Trophoblast cell (in vitro differentiated cells and primary cell): ENCODE data around the gene PMPCA.

Experiments used
- DNase-seq, 2 donors: peaks; one replicate each; pipeline ENCODE4 v3.0.0-alpha.2; 2016
- H2AFZ ChIP-seq: 2 replicates; pipeline ENCODE4 v1.6.1; 2013; ENCODE audit warnings: low read length, moderate library complexity, mild to moderate bottlenecking; ENCODE audit not compliant: insufficient read depth, poor library complexity
- H2AK5ac ChIP-seq: 2 replicates; pipeline ENCODE4 v1.6.1; 2013; ENCODE audit warnings: mild to moderate bottlenecking, low read length
- H2BK120ac ChIP-seq: 2 replicates; pipeline ENCODE4 v1.6.1; 2013; ENCODE audit warnings: low read length, mild to moderate bottlenecking, moderate library complexity; ENCODE audit not compliant: insufficient read depth, poor library complexity
- H2BK12ac ChIP-seq: 2 replicates; pipeline ENCODE4 v1.6.1; 2013; ENCODE audit warnings: mild to moderate bottlenecking, low read length, moderate library complexity
- H2BK5ac ChIP-seq: 2 replicates; pipeline ENCODE4 v1.6.1; 2013; ENCODE audit warnings: low read length, low read depth, moderate library complexity, mild to moderate bottlenecking; ENCODE audit not compliant: poor library complexity
- H3K14ac ChIP-seq: 2 replicates; pipeline ENCODE4 v1.6.1; 2013; ENCODE audit warnings: mild to moderate bottlenecking, low read length
- H3K18ac ChIP-seq: 2 replicates; pipeline ENCODE4 v1.6.1; 2013; ENCODE audit warnings: mild to moderate bottlenecking, low read length
- H3K23ac ChIP-seq: 2 replicates; pipeline ENCODE4 v1.6.1; 2013; ENCODE audit warnings: low read length
- H3K27ac ChIP-seq: 2 replicates; pipeline ENCODE4 v1.5.1; 2013; ENCODE audit warnings: low read depth, mild to moderate bottlenecking, inconsistent platforms, low read length, moderate library complexity
- H3K27me3 ChIP-seq: 2 replicates; pipeline ENCODE4 v1.6.1; 2013; ENCODE audit warnings: inconsistent platforms, mild to moderate bottlenecking, low read length, moderate library complexity; ENCODE audit not compliant: insufficient read depth
- H3K36me3 ChIP-seq, 2 experiments: 1 replicate in 1 of 2; 2 replicates in 1 of 2; pipeline ENCODE4 v1.6.1; 2013; ENCODE audit warnings: low read length in 2 of 2, mild to moderate bottlenecking in 2 of 2, moderate library complexity in 1 of 2; ENCODE audit not compliant: insufficient read depth in 2 of 2, control insufficient read depth in 1 of 2
- H3K4ac ChIP-seq: 2 replicates; pipeline ENCODE4 v1.6.1; 2013; ENCODE audit warnings: low read depth, mild to moderate bottlenecking, low read length, moderate library complexity
- H3K4me1 ChIP-seq, 2 experiments: 1 replicate in 1 of 2; 2 replicates in 1 of 2; pipeline ENCODE4 v1.6.1; 2013; ENCODE audit warnings: low read length in 2 of 2, mild to moderate bottlenecking in 2 of 2, moderate library complexity in 1 of 2; ENCODE audit not compliant: insufficient read depth in 2 of 2, control insufficient read depth in 1 of 2
- H3K4me2 ChIP-seq: 2 replicates; pipeline ENCODE4 v1.6.1; 2013; ENCODE audit warnings: inconsistent platforms, mild to moderate bottlenecking, low read length, moderate library complexity
- H3K4me3 ChIP-seq: 2 replicates; pipeline ENCODE4 v1.5.1; 2013; ENCODE audit warnings: mild to moderate bottlenecking, low read depth, low read length, inconsistent platforms
- H3K79me1 ChIP-seq: one replicate; pipeline ENCODE4 v1.6.1; 2013; ENCODE audit warnings: low read length
- H3K79me2 ChIP-seq: 2 replicates; pipeline ENCODE4 v1.6.1; 2013; ENCODE audit warnings: low read length, mild to moderate bottlenecking; ENCODE audit not compliant: control insufficient read depth, insufficient read depth, poor library complexity
- H3K9ac ChIP-seq: 2 replicates; pipeline ENCODE4 v1.6.1; 2013; ENCODE audit warnings: mild to moderate bottlenecking, low read length
- H3K9me3 ChIP-seq: 2 replicates; pipeline ENCODE4 v1.6.1; 2013; ENCODE audit warnings: low read depth, mild to moderate bottlenecking, control low read depth, inconsistent platforms, low read length; ENCODE audit not compliant: insufficient read depth
- H4K12ac ChIP-seq: 2 replicates; pipeline ENCODE4 v1.6.1; 2013; ENCODE audit warnings: low read depth, mild to moderate bottlenecking, low read length, moderate library complexity
- H4K8ac ChIP-seq: 2 replicates; pipeline ENCODE4 v1.6.1; 2013; ENCODE audit warnings: low read depth, mild to moderate bottlenecking, low read length, moderate library complexity
- H4K91ac ChIP-seq: one replicate; pipeline ENCODE4 v1.6.1; 2013; ENCODE audit warnings: low read depth, mild to moderate bottlenecking, low read length, moderate library complexity
- WGBS: extraction: QIAGEN DNeasy Blood & Tissue Kit; methylation state at CpG from one replicate; pipeline ENCODE4 v1.1.7; 2013; ENCODE audit warnings: missing lambda C conversion rate; ENCODE audit not compliant: insufficient read length, insufficient coverage; ENCODE audit errors: extremely low coverage; 5-methylcytosine and 5-hydroxymethylcytosine counted together

PMPCA gene

DNA sequence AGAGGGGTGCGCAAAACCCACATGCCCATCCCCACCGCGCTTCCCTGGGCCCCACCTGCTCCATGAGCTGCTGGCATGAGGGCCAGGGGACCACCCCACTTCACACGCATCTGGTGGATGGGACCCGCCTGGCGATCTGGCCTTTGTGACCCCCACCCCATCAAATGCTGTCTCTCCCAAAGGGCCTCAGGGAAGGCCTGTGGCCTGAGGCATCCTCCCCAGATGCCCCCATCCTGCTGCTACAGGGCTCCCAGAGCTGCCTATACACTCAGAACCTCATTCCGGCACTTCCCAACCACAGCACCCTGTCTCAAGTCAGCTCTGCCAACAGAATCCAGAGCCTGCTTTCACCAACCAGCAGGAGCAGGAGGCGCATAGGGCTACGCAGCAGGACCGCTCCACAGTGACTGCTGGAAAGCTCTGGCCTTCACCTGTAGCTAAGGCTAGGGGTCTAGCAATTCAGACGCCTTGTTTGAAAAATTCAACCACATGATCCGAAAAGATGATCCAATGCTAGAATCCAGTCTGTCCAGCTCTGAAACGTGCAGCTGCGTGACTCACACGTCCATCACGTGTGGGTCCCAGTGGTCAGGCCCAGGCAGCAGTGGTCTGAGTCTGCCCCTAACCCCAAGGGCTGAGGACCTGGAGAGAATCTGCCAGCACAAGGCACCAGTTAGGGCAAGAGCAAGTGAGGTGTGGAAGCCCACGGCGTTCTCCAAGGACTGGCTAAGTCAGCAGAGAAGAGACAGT is 9.1 kb upstream of the PMPCA start:
- Histone ChIP-seq H3K18ac (no peak overlapping the region), H3K27ac (peak overlapping the region; percentile 74), H3K9me3 (no peaks in the 10 kb centered on the region), H3K4me2 (no peak overlapping the region), H4K12ac (no peak overlapping the region), H3K4ac (no peak overlapping the region), H2AFZ (no peak overlapping the region), H3K4me1 (peaks cover 16 to 30% of the 10 kb centered on the region in 2 experiments), H2BK12ac (peak overlapping the region; percentile 37), H4K91ac (no peak overlapping the region), H3K79me2 (peaks cover 9% of the 10 kb centered on the region), H3K4me3 (no peak overlapping the region), H2AK5ac (no peak overlapping the region), H3K9ac (no peak overlapping the region), H2BK120ac (no peak overlapping the region), H3K23ac (no peak overlapping the region), H3K36me3 (peaks cover 45 to 48% of the 10 kb centered on the region in 2 experiments), H3K14ac (peak overlapping the region; percentile 16), H4K8ac (peak overlapping the region; percentile 20), H3K79me1 (peaks cover 5% of the 10 kb centered on the region), H3K27me3 (no peaks in the 10 kb centered on the region), H2BK5ac (no peak overlapping the region)
- DNase-seq = peak; percentile 75 to 82
- WGBS = no CpG with 5 or more reads among the region's 18 CpGs

DNA sequence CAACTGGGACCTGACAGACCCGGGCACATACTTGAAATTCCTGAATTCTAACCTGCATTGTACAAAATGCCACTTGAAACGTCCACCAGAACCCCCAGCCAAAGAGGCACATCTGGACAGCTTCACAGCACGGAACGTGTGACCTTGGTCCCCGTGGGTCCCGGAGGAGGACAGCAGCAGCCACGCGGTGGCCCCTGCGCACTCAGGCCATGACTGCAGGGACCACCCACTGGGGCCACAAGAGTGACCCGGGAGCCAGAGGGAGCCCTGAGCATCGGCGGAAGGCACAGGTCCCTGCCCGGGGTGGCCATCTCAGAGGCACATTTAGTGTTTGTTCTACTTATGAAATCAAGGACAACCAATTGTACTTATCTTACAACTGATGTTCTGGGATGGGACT is 8.4 kb upstream of the PMPCA start:
- Histone ChIP-seq H3K4me3 (no peak overlapping the region), H3K14ac (no peak overlapping the region), H2BK5ac (no peak overlapping the region), H3K36me3 (peaks cover 43 to 47% of the 10 kb centered on the region in 2 experiments), H3K4ac (no peak overlapping the region), H2AK5ac (no peak overlapping the region), H3K23ac (no peak overlapping the region), H4K8ac (no peak overlapping the region), H3K79me1 (peaks cover 5% of the 10 kb centered on the region), H3K4me1 (peaks cover 16 to 30% of the 10 kb centered on the region in 2 experiments), H4K91ac (no peak overlapping the region), H3K27me3 (no peaks in the 10 kb centered on the region), H2AFZ (no peak overlapping the region), H3K9ac (no peak overlapping the region), H2BK12ac (no peak overlapping the region), H4K12ac (peak overlapping the region; percentile 5), H2BK120ac (no peak overlapping the region), H3K27ac (peak overlapping the region; percentile 3), H3K18ac (no peak overlapping the region), H3K9me3 (no peaks in the 10 kb centered on the region), H3K4me2 (no peak overlapping the region), H3K79me2 (peaks cover 9% of the 10 kb centered on the region)
- DNase-seq = peak in 1 of 2 donors; percentile 18
- WGBS = no CpG with 5 or more reads among the region's 13 CpGs

DNA sequence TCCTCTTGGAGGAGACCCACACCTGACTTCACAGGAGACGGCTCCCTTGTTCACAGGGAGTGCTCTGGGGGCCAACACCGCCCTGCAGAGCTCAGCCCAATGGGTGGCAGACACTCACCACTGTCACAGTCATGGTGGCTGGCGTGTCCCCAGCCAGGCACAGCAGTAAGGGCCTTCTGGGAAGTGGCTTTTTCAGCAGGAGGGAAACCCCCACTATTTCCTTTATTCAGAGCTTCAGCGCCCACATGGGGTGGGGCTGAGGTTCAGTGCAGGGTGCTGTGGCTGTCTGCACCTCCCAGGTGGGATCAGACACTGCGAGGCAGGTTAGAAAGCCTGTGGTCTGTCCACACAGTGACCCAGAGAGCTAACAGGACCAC is 6.9 kb upstream of the PMPCA start:
- H3K27ac ChIP-seq = no peak overlapping the region
- H2AFZ ChIP-seq = no peak overlapping the region
- no peak overlapping the region for H3K4me2 ChIP-seq
- H3K4me1 ChIP-seq = peaks cover 16 to 28% of the 10 kb centered on the region in 2 experiments
- H2BK5ac ChIP-seq = no peak overlapping the region
- H3K27me3 ChIP-seq = no peaks in the 10 kb centered on the region
- H2BK12ac ChIP-seq = no peak overlapping the region
- DNase-seq = no peak
- no peak overlapping the region for H3K14ac ChIP-seq
- no peaks in the 10 kb centered on the region for H3K9me3 ChIP-seq
- no peak overlapping the region for H3K4me3 ChIP-seq
- H3K79me2 ChIP-seq = peaks cover 9% of the 10 kb centered on the region
- H3K23ac ChIP-seq = no peak overlapping the region
- H2AK5ac ChIP-seq = no peak overlapping the region
- peaks cover 5% of the 10 kb centered on the region for H3K79me1 ChIP-seq
- H3K9ac ChIP-seq = no peak overlapping the region
- no peak overlapping the region for H4K91ac ChIP-seq
- H3K4ac ChIP-seq = no peak overlapping the region
- H4K12ac ChIP-seq = no peak overlapping the region
- H2BK120ac ChIP-seq = no peak overlapping the region
- no peak overlapping the region for H3K18ac ChIP-seq
- H4K8ac ChIP-seq = no peak overlapping the region
- no CpG with 5 or more reads among the region's 5 CpGs for WGBS
- peaks cover 43 to 46% of the 10 kb centered on the region in 2 experiments for H3K36me3 ChIP-seq

DNA sequence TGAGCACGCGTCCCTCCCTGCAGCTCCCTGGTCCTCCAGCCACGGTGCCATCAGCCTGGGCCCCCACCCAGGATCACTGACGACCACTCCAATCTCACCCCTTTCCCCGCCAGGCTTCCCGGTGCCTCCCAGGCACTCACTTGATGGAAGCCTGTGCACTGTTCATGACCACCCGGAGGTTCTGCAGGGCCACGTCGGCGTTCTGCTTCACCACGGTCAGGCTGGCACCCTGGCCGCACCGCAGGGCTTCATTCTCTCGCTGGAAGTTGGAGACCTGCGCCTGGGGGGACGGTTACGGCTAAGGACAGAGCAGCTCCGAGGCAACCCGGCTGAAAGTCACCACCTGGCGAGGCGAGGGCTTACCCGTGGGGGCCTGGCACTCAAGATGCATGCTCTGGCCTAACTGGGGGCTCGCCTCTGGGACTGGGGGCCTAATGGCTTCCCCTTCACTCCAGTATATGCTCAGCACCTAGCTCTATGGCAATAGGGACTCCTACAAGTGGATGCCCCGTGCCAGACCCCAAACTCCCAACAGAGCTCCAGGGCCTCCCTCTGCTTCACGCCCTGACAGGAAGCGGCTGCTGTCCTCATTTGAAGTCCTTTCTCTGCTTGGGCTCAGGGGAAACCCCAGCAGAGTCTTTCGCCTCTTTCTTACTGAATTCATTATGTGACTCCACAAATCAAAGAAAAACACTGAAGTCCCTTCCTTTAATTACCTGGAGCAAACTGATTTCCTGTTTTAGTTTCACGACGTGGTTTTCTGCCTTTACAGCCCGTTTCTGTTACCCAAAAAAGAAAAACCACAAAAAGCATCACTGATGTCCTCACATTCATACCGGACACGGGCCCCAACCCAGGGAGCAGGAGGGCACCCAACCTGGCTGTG is 6.3 kb upstream of the PMPCA start:
- whole genome bisulfite sequencing = no CpG with 5 or more reads among the region's 32 CpGs
- Histone ChIP-seq H4K12ac (no peak overlapping the region), H3K27ac (no peak overlapping the region), H2BK12ac (no peak overlapping the region), H3K14ac (no peak overlapping the region), H3K4me1 (peaks cover 16 to 21% of the 10 kb centered on the region in 2 experiments), H3K36me3 (peaks cover 40 to 43% of the 10 kb centered on the region in 2 experiments), H3K9ac (no peak overlapping the region), H2BK5ac (no peak overlapping the region), H3K18ac (no peak overlapping the region), H3K79me2 (peaks cover 8% of the 10 kb centered on the region), H2AFZ (no peak overlapping the region), H3K9me3 (no peaks in the 10 kb centered on the region), H3K79me1 (peaks cover 5% of the 10 kb centered on the region), H4K91ac (no peak overlapping the region), H3K4me3 (no peak overlapping the region), H3K23ac (no peak overlapping the region), H4K8ac (no peak overlapping the region), H3K4me2 (no peak overlapping the region), H2BK120ac (no peak overlapping the region), H2AK5ac (no peak overlapping the region), H3K27me3 (no peaks in the 10 kb centered on the region), H3K4ac (no peak overlapping the region)
- no peak for DNase-seq
